HepG2 (cell line): ENCODE measurements around the gene PODXL2. TPM values are rescaled to one million over a fixed set of nuclear protein-coding genes. Genes with fewer than 3 reads are reported as not detected.

Experiments
- ATAC-seq: fragments of 200-7000 bp; cut with Tn5 transposase; 3 replicates; pipeline ENCODE4 v1.9.1; 2020; ENCODE audit warnings: mild to moderate bottlenecking, moderate library complexity
- BruUV-seq: library from RNA; stranded (reverse); fragments of 400-500 nt; replicated peaks from 2 replicates; lab custom pipeline; 2021; lab: Mats Ljungman, UMichigan
- CTCF ChIA-PET: fragments of 300-600 bp; formaldehyde crosslinking; extraction: SDS; loops from one replicate; lab custom pipeline; 2021; ENCODE audit warnings: low total read pairs, inconsistent platforms, low intra/inter-chr PET ratio; lab: Yijun Ruan, JAX
- POLR2A ChIA-PET: fragments of 350-600 bp; sonication (Branson Sonifier 250); formaldehyde crosslinking; loops from one replicate; lab custom pipeline; 2020; ENCODE audit warnings: antibody characterized with exemption, inconsistent platforms; lab: Yijun Ruan, JAX
- DNase-seq: peaks from one replicate; pipeline ENCODE4 v3.0.0-alpha.2; 2015; ENCODE audit warnings: low spot score
- FAIRE-seq: peaks from 3 replicates; lab custom pipeline; 2011; peaks lifted over from hg19 to GRCh38; lab: Jason Lieb, UNC
- H2AFZ ChIP-seq: one replicate; pipeline ENCODE4 v1.6.1; 2011; ENCODE audit warnings: low read length, inconsistent platforms
- H3K27ac ChIP-seq: fragments of 300-600 bp; 3 replicates; pipeline ENCODE4 v1.8.0; 2011; ENCODE audit warnings: mixed run types, mild to moderate bottlenecking, mixed read lengths, low read length, inconsistent platforms; ENCODE audit not compliant: insufficient read depth; ENCODE audit errors: extremely low read length
- H3K27me3 ChIP-seq, 2 experiments: fragments of 200-600 bp in 1 of 2; 2 replicates in 1 of 2; 3 replicates in 1 of 2; pipeline versions ENCODE4 v1.6.0 to v1.8.0; 2011; ENCODE audit warnings: low read length in 2 of 2, mild to moderate bottlenecking in 2 of 2, moderate library complexity in 2 of 2, inconsistent platforms in 1 of 2; ENCODE audit not compliant: insufficient read depth in 2 of 2, control insufficient read depth in 1 of 2
- H3K36me3 ChIP-seq, 2 experiments: fragments of 200-600 bp in 1 of 2; replicated peaks in 1 of 2; 2 replicates in 1 of 2; 3 replicates in 1 of 2; pipeline versions ENCODE4 v1.5.1 to v1.8.0; 2011; ENCODE audit warnings: low read length in 2 of 2, inconsistent platforms in 1 of 2; ENCODE audit not compliant: insufficient read depth in 2 of 2, control insufficient read depth in 1 of 2
- H3K4me1 ChIP-seq: 2 replicates; pipeline ENCODE4 v1.5.1; 2012; ENCODE audit warnings: low read length, inconsistent platforms; ENCODE audit not compliant: insufficient read depth
- H3K4me2 ChIP-seq: 2 replicates; pipeline ENCODE4 v1.6.0; 2011; ENCODE audit warnings: low read depth, low read length, inconsistent platforms
- H3K4me3 ChIP-seq, 3 experiments: fragments of 200-600 bp in 1 of 3; sonication (generic), shearing (Covaris generic) in 1 of 3; replicated peaks in 1 of 3; 2 replicates each; pipeline ENCODE4 v1.5.1; 2011 to 2016; ENCODE audit warnings: low read length in 3 of 3, inconsistent platforms in 2 of 3, low read depth in 2 of 3, mild to moderate bottlenecking in 2 of 3, control low read depth in 1 of 3, mixed read lengths in 1 of 3; ENCODE audit not compliant: insufficient read depth in 1 of 3
- H3K79me2 ChIP-seq: one replicate; pipeline ENCODE4 v1.6.1; 2011; ENCODE audit warnings: low read length, inconsistent platforms; ENCODE audit not compliant: insufficient read depth
- H3K9ac ChIP-seq: 2 replicates; pipeline ENCODE4 v1.6.0; 2011; ENCODE audit warnings: mild to moderate bottlenecking, low read depth, low read length, inconsistent platforms; ENCODE audit not compliant: insufficient read depth
- H3K9me3 ChIP-seq: 2 replicates; pipeline ENCODE4 v1.5.1; 2012; ENCODE audit warnings: mild to moderate bottlenecking, low read length
- H4K20me1 ChIP-seq: 2 replicates; pipeline ENCODE4 v1.6.0; 2011; ENCODE audit warnings: inconsistent platforms, mild to moderate bottlenecking, low read length, moderate library complexity; ENCODE audit not compliant: insufficient read depth
- ZNF720 ChIP-seq: sonication (generic); formaldehyde crosslinking; IDR thresholded peaks from 2 replicates; pipeline ENCODE4 v1.4.0; 2020; ENCODE audit warnings: missing genetic modification reagents
- WGBS: methylation state at CpG from one replicate; pipeline ENCODE4 v1.1.6; 2017; ENCODE audit warnings: low lambda C conversion rate; 5-methylcytosine and 5-hydroxymethylcytosine counted together
- in situ Hi-C: cut with HindIII; loops from 2 replicates; pipeline ENCODE4 v1.10.0; 2017; ENCODE audit warnings: low pct_unique_long_range_greater_than_20kb; ENCODE audit not compliant: extremely low pct_ligation_motif_present
- intact Hi-C: fragments of 100-400 bp; cut with micrococcal nuclease; formaldehyde crosslinking; loops from one replicate; pipeline ENCODE4 v1.10.0; 2022; ENCODE audit not compliant: unreplicated experiment
- polyA plus RNA-seq, 8 experiments: library from polyadenylated mRNA; depleted of rRNA in 3 of 8; stranded (reverse) in 7 of 8; unstranded in 1 of 8; fragments of >200 nt; fragmentation: Illumina TruSeq in 4 of 8; extraction: Trizol in 4 of 8; gene quantifications; 2 replicates each; pipeline versions ENCODE4 v1.2.1 to v1.2.3, GENCODE V29; 2011 to 2016; ENCODE audit warnings: low read depth in 4 of 8, missing spikeins in 1 of 8, mixed read lengths in 1 of 8; ENCODE audit not compliant: insufficient read depth in 1 of 8
- total RNA-seq, 5 experiments: library from RNA; depleted of rRNA; stranded (reverse); fragments of >200 nt; fragmentation: Illumina TruSeq; extraction: Trizol; gene quantifications; 2 replicates each; pipeline ENCODE4 v1.2.3, GENCODE V29; 2016; ENCODE audit warnings: low read depth in 1 of 5
- TF ChIP-seq, protein P1 (sequence below): sonication (generic); formaldehyde crosslinking; IDR thresholded peaks from 2 replicates; pipeline ENCODE4 v1.9.0; 2021; ENCODE audit warnings: missing genetic modification reagents, borderline replicate concordance

PODXL2 gene
- total and polyA plus RNA-seq, 2 of the 13 experiments (the other 11 are each of a cell fraction or from before 2014, with no cell fraction given): 20.4 to 25.1 TPM

DNA sequence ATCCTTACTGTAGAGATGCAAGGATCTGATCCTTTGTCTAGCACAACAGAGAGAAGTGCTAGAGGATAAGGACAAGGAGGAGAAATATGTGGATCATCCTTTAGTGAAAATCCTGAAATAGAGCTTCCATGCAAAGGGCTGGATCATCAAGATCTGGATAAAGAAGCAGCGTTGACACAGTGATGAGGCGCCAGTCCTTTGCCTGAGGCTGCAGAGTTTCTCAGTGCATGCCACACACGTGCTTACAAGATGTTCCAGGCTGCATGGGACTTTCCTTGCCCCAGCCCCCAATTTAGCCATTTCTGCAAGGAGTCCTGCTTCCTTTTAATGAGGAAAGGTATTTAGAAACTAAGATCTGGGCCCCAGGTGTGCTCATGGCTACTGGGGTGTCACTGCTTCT lies 36.6 kb downstream of the PODXL2 start:
- POLR2A ChIA-PET: no interaction called here
- FAIRE-seq: no peak
- no peak for DNase-seq
- no peak overlapping the region for H3K4me3 ChIP-seq
- H3K27ac ChIP-seq: no peak overlapping the region
- H3K4me1 ChIP-seq: no peaks in the 10 kb centered on the region
- intact Hi-C loops: no loop called here
- H3K27me3 ChIP-seq: no peaks in the 10 kb centered on the region
- TF ChIP-seq, protein P1, sequence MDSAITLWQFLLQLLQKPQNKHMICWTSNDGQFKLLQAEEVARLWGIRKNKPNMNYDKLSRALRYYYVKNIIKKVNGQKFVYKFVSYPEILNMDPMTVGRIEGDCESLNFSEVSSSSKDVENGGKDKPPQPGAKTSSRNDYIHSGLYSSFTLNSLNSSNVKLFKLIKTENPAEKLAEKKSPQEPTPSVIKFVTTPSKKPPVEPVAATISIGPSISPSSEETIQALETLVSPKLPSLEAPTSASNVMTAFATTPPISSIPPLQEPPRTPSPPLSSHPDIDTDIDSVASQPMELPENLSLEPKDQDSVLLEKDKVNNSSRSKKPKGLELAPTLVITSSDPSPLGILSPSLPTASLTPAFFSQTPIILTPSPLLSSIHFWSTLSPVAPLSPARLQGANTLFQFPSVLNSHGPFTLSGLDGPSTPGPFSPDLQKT (CRISPR knock-in tag): no peak
- TF ChIP-seq, all 625 proteins: peak for 0
- no TSS peak for BruUV-seq
- Histone ChIP-seq H2AFZ (no peak overlapping the region), H3K9me3 (no peaks in the 10 kb centered on the region), H3K9ac (no peak overlapping the region), H4K20me1 (no peaks in the 10 kb centered on the region), H3K79me2 (no peaks in the 10 kb centered on the region), H3K36me3 (peaks cover 4 to 9% of the 10 kb centered on the region in 2 experiments; a peak in 3 of 5 replicates), H3K4me2 (no peak overlapping the region)
- ATAC-seq: no peak
- WGBS: 100% methylated on average over 2 of the region's 3 CpGs
- CTCF ChIA-PET: no interaction called here
- in situ Hi-C loops: no loop called here

DNA sequence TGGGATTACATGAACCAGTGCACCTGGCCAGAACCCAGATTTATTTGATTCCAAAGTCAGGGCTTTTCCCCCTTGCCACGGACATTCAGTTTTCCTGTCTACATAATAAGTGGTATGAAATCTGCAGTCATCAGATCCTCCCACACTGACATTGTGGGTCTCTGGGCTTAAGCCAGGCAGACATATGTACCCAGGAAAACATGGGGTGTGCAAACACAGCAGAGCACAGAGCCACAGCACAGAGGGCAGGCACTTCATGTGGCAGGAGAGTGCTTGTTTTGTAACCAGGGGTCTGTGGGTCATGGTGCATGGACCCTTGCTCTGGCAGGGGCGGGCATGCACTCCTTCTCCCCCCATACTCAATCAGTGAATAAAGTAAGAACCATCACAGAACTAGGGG lies 37.7 kb downstream of the PODXL2 start:
- Histone ChIP-seq H3K79me2 (no peaks in the 10 kb centered on the region), H3K27ac (no peak overlapping the region), H4K20me1 (no peaks in the 10 kb centered on the region), H2AFZ (no peak overlapping the region), H3K4me2 (no peak overlapping the region), H3K9me3 (no peaks in the 10 kb centered on the region), H3K9ac (no peak overlapping the region), H3K4me3 (no peak overlapping the region), H3K4me1 (peaks cover 1% of the 10 kb centered on the region), H3K36me3 (peaks cover 4 to 5% of the 10 kb centered on the region in 2 experiments; a peak in 2 of 5 replicates), H3K27me3 (no peaks in the 10 kb centered on the region)
- in situ Hi-C loops (no loop called here), intact Hi-C loops (no loop called here)
- WGBS: 87% methylated on average over 2 of the region's 2 CpGs
- ChIA-PET POLR2A (no interaction called here), CTCF (no interaction called here)
- DNase-seq (no peak), FAIRE-seq (no peak), ATAC-seq (no peak)
- BruUV-seq: no TSS peak
- no peak for TF ChIP-seq ZNF720 (CRISPR knock-in tag)
